Activated B cell treated with CpG ODN at 0.5 μM for 24 hours (primary cell): ENCODE measurements around the gene SHISA7. TPM values are rescaled to one million over a fixed set of nuclear protein-coding genes. Genes with fewer than 3 reads are reported as not detected.

ENCODE experiments used
- ATAC-seq: fragments of 200-7000 bp; cut with Tn5 transposase; one replicate; pipeline ENCODE4 v1.10.0; 2021; ENCODE audit warnings: low read depth, mild to moderate bottlenecking, moderate library complexity
- CTCF ChIA-PET: fragments of 350-600 bp; sonication (Branson Sonifier 250); formaldehyde crosslinking; loops from one replicate; lab custom pipeline; 2021; ENCODE audit warnings: antibody characterized with exemption; lab: Charles Lee
- POLR2A ChIA-PET: fragments of 350-600 bp; sonication (Branson Sonifier 250); formaldehyde crosslinking; loops from one replicate; lab custom pipeline; 2021; ENCODE audit warnings: antibody characterized with exemption; lab: Charles Lee
- DNase-seq: peaks from one replicate; pipeline ENCODE4 v3.0.0; 2022
- H3K27ac Mint-ChIP-seq: one replicate; pipeline ENCODE4 v1.8.0; 2020; ENCODE audit warnings: mixed read lengths
- H3K27me3 Mint-ChIP-seq: one replicate; pipeline ENCODE4 v1.8.0; 2021; ENCODE audit warnings: mixed read lengths
- H3K36me3 Mint-ChIP-seq: one replicate; pipeline ENCODE4 v1.8.0; 2021; ENCODE audit warnings: low read depth, mixed read lengths
- H3K4me1 Mint-ChIP-seq: one replicate; pipeline ENCODE4 v1.8.0; 2021; ENCODE audit warnings: mixed read lengths
- H3K4me3 Mint-ChIP-seq: one replicate; pipeline ENCODE4 v1.8.0; 2020; ENCODE audit warnings: mild to moderate bottlenecking, mixed read lengths
- H3K9me3 Mint-ChIP-seq: one replicate; pipeline ENCODE4 v1.8.0; 2020; ENCODE audit warnings: mixed read lengths
- CTCF ChIP-seq: fragments of 200-600 bp; IDR thresholded peaks from one replicate; pipeline ENCODE4 v1.8.0; 2022; ENCODE audit warnings: antibody characterized with exemption, mild to moderate bottlenecking
- intact Hi-C: fragments of 100-400 bp; cut with micrococcal nuclease; formaldehyde crosslinking; loops from one replicate; pipeline ENCODE4 v1.15.1; 2024
- total RNA-seq: library from RNA; stranded (reverse); gene quantifications from 2 replicates; pipeline ENCODE4 v1.2.3, GENCODE V29; 2022

The SHISA7 gene
- total RNA-seq, 1 donor from 2014 or later = not detected

- H3K27ac Mint-ChIP-seq = no peak overlapping the region
- H3K4me3 Mint-ChIP-seq = no peak overlapping the region
- CTCF ChIA-PET = no interaction called here
Measured at GRCh38 chr19:55391702-55392615, 51.1 kb downstream of the SHISA7 start.

GRCh38 chr19:55391191-55391670 lies 51.9 kb downstream of the SHISA7 start:
- no peak for TF ChIP-seq CTCF
- CTCF ChIA-PET = no interaction called here
- H3K27ac Mint-ChIP-seq = no peak overlapping the region

More at GRCh38 chr19:55391702-55392615, 51.1 kb downstream of the SHISA7 start:
- POLR2A ChIA-PET = interaction anchor here (11.3 kb wide), 1 partner anchor 11 kb away, joined by 215 read pairs; the partner anchor contains the start of gene UBE2S
- intact Hi-C loops = no loop called here
- ATAC-seq = no peak
- Mint-ChIP-seq H3K4me1 (peaks cover 36% of the 10 kb centered on the region), H3K36me3 (peaks cover 59% of the 10 kb centered on the region), H3K9me3 (no peaks in the 10 kb centered on the region), H3K27me3 (no peaks in the 10 kb centered on the region)
- TF ChIP-seq CTCF = no peak
- DNase-seq = no peak

GRCh38 chr19:55390461-55390880 lies 52.6 kb downstream of the SHISA7 start:
- intact Hi-C loops = no loop called here

More at GRCh38 chr19:55391191-55391670, 51.9 kb downstream of the SHISA7 start:
- POLR2A ChIA-PET = interaction anchor here (0.6 to 11.3 kb wide), 2 partner anchors 11 to 56 kb away, joined by 3 to 215 read pairs; partner anchors contain the start of gene UBE2S
- H3K36me3 Mint-ChIP-seq = peaks cover 66% of the 10 kb centered on the region
- no peaks in the 10 kb centered on the region for H3K27me3 Mint-ChIP-seq
- peaks cover 43% of the 10 kb centered on the region for H3K4me1 Mint-ChIP-seq
- no peak overlapping the region for H3K4me3 Mint-ChIP-seq
- DNase-seq (no peak), ATAC-seq (no peak)
- intact Hi-C loops = no loop called here
- H3K9me3 Mint-ChIP-seq = no peaks in the 10 kb centered on the region

GRCh38 chr19:55389386-55390317 lies 53.4 kb downstream of the SHISA7 start:
- ChIA-PET CTCF (interaction anchor here (0.6 kb wide), 1 partner anchor 36 kb away, joined by 3 read pairs; no protein-coding TSS in a partner anchor), POLR2A (interaction anchor here (0.6 to 11.3 kb wide), 3 partner anchors 13 to 146 kb away, joined by 3 to 215 read pairs (median 4); partner anchors contain the start of gene UBE2S)
- peak overlapping the region; percentile 2 for H3K4me3 Mint-ChIP-seq
- H3K36me3 Mint-ChIP-seq = peaks cover 73% of the 10 kb centered on the region
- H3K27me3 Mint-ChIP-seq = no peaks in the 10 kb centered on the region
- peak overlapping the region; percentile 63 for H3K27ac Mint-ChIP-seq
- no peak for TF ChIP-seq CTCF
- intact Hi-C loops = no loop called here
- no peak for ATAC-seq
- DNase-seq = no peak
- H3K9me3 Mint-ChIP-seq = no peaks in the 10 kb centered on the region
- peaks cover 56% of the 10 kb centered on the region for H3K4me1 Mint-ChIP-seq

More at GRCh38 chr19:55390461-55390880, 52.6 kb downstream of the SHISA7 start:
- H3K27ac Mint-ChIP-seq = peak overlapping the region; percentile 32
- no peak for DNase-seq
- H3K36me3 Mint-ChIP-seq = peaks cover 73% of the 10 kb centered on the region
- CTCF ChIA-PET = no interaction called here
- ATAC-seq = no peak
- H3K4me3 Mint-ChIP-seq = no peak overlapping the region
- no peak for TF ChIP-seq CTCF
- H3K9me3 Mint-ChIP-seq = no peaks in the 10 kb centered on the region
- peaks cover 48% of the 10 kb centered on the region for H3K4me1 Mint-ChIP-seq
- no peaks in the 10 kb centered on the region for H3K27me3 Mint-ChIP-seq
- POLR2A ChIA-PET = interaction anchor here (0.6 to 11.3 kb wide), 2 partner anchors 12 to 55 kb away, joined by 3 to 215 read pairs; partner anchors contain the start of gene UBE2S
